OCI-LY1 (cell line): ENCODE data around the gene ASCL5.

Source experiments
- CTCF ChIP-seq: fragments of 200-600 bp; sonication (generic), shearing (Covaris generic); IDR thresholded peaks from 2 replicates; pipeline ENCODE4 v1.5.1; 2017; ENCODE audit warnings: mild to moderate bottlenecking, antibody characterized with exemption, low read length, moderate library complexity, mixed read lengths
- EZH2 ChIP-seq: fragments of 200-600 bp; sonication (generic), shearing (Covaris generic); IDR thresholded peaks from 2 replicates; pipeline ENCODE4 v1.8.0; 2017; ENCODE audit warnings: borderline replicate concordance, mixed run types, mild to moderate bottlenecking, antibody characterized with exemption, low read length, moderate library complexity, mixed read lengths

- TF ChIP-seq CTCF: no peak
- TF ChIP-seq EZH2: no peak
Measured at GRCh38 chr1:201155354-201155753, 28.4 kb upstream of the ASCL5 start.
